ENCODE data around the gene LIN28A. TPM values are rescaled to one million over a fixed set of nuclear protein-coding genes. Genes with fewer than 3 reads are reported as not detected.

LIN28A gene
- total RNA-seq, 1 experiment from 2014 or later: 0.15 TPM

DNA sequence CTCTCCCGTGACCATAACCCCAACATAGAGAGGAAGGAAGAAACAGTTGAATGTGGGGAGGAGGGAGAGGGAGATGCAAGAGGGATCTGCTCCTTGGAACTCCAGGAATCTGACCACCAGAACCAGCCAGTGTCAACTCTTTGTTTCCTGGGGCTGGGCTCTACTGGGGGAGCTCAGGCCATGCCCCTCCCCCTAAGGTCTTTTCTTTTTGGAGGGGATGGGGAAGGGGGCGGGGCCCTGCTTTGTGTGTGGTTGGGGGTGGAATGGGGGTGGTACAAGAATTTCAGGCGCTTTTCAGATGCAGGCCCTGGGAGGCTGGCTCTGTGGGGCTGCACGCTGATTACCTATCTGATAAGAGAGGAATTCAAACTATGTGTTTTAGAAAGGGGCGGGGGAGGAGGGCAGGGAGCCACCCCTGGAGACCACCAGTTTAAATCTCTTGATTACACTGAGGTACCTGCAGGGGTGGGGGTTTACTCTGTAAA, 8.3 kb downstream of the LIN28A start:
- H3K4me3 ChIP-seq (ENCODE audit: low read depth, low read length, poor library complexity, severe bottlenecking): no peak overlapping the region
- no peak for TF ChIP-seq CTCF (conservative IDR thresholded peaks at IDR 0.05; ENCODE audit: low read depth, low read length)
- no peak for TF ChIP-seq EZH2 (IDR thresholded peaks at IDR 0.05; ENCODE audit: borderline replicate concordance, low read depth, low read length, poor library complexity, severe bottlenecking)
- no peaks in the 10 kb centered on the region for H3K4me1 ChIP-seq (ENCODE audit: insufficient read depth, low read length, poor library complexity, severe bottlenecking)
- ChIA-PET POLR2A (ENCODE audit: low non-redundant PET) (no interaction called here), CTCF (interaction anchor here (0.7 kb wide), 1 partner anchor 295 kb away, joined by 5 read pairs; no protein-coding TSS in a partner anchor)
- no peaks in the 10 kb centered on the region for H3K9me3 ChIP-seq (ENCODE audit: low read depth, low read length, poor library complexity, severe bottlenecking)
- peaks cover 42% of the 10 kb centered on the region for H3K27me3 ChIP-seq (replicated peaks; ENCODE audit: insufficient read depth, low read depth, low read length, poor library complexity)
- no peak for DNase-seq (ENCODE audit: low spot score)
- H3K27ac ChIP-seq (ENCODE audit: low read depth, low read length, poor library complexity, severe bottlenecking): no peak overlapping the region
- no TSS peak for BruUV-seq (replicated peaks)
- intact Hi-C loops (cut with micrococcal nuclease; ENCODE audit: unreplicated experiment): loop anchor here (5.0 kb wide), 1 partner anchor 132 kb away; no protein-coding TSS in a partner anchor
- H3K36me3 ChIP-seq (ENCODE audit: insufficient read depth, low read length, poor library complexity, severe bottlenecking): no peaks in the 10 kb centered on the region

- no peak overlapping the region for H3K27ac ChIP-seq (ENCODE audit: low read depth, low read length, poor library complexity, severe bottlenecking)
- H3K36me3 ChIP-seq (ENCODE audit: insufficient read depth, low read length, poor library complexity, severe bottlenecking): no peaks in the 10 kb centered on the region
- ChIA-PET CTCF (interaction anchor here (1.0 kb wide), 1 partner anchor 8 kb away, joined by 8 read pairs; the partner anchor contains the start of gene LIN28A), POLR2A (ENCODE audit: low non-redundant PET) (no interaction called here)
- no peak overlapping the region for H3K4me3 ChIP-seq (ENCODE audit: low read depth, low read length, poor library complexity, severe bottlenecking)
- H3K9me3 ChIP-seq (ENCODE audit: low read depth, low read length, poor library complexity, severe bottlenecking): no peaks in the 10 kb centered on the region
- intact Hi-C loops (cut with micrococcal nuclease; ENCODE audit: unreplicated experiment): loop anchor here (5.0 kb wide), 1 partner anchor 132 kb away; no protein-coding TSS in a partner anchor
- DNase-seq (ENCODE audit: low spot score): no peak
- H3K27me3 ChIP-seq (replicated peaks; ENCODE audit: insufficient read depth, low read depth, low read length, poor library complexity): peaks cover 36% of the 10 kb centered on the region
- H3K4me1 ChIP-seq (ENCODE audit: insufficient read depth, low read length, poor library complexity, severe bottlenecking): no peaks in the 10 kb centered on the region
- no TSS peak for BruUV-seq (replicated peaks)
- no peak for TF ChIP-seq EZH2 (IDR thresholded peaks at IDR 0.05; ENCODE audit: borderline replicate concordance, low read depth, low read length, poor library complexity, severe bottlenecking)
- no peak for TF ChIP-seq CTCF (conservative IDR thresholded peaks at IDR 0.05; ENCODE audit: low read depth, low read length)
Measured at GRCh38 chr1:26419494-26419893, 8.9 kb downstream of the LIN28A start.

- no peak overlapping the region for H3K4me3 ChIP-seq (ENCODE audit: low read depth, low read length, poor library complexity, severe bottlenecking)
- no peak overlapping the region for H3K27ac ChIP-seq (ENCODE audit: low read depth, low read length, poor library complexity, severe bottlenecking)
- intact Hi-C loops (cut with micrococcal nuclease; ENCODE audit: unreplicated experiment): no loop called here
- no peak for DNase-seq (ENCODE audit: low spot score)
- CTCF ChIA-PET: interaction anchor here (1.3 kb wide), 1 partner anchor 13 kb away, joined by 4 read pairs; no protein-coding TSS in a partner anchor
- no TSS peak for BruUV-seq (replicated peaks)
- no peaks in the 10 kb centered on the region for H3K27me3 ChIP-seq (replicated peaks; ENCODE audit: insufficient read depth, low read depth, low read length, poor library complexity)
- no peaks in the 10 kb centered on the region for H3K9me3 ChIP-seq (ENCODE audit: low read depth, low read length, poor library complexity, severe bottlenecking)
- peaks cover 10% of the 10 kb centered on the region for H3K36me3 ChIP-seq (ENCODE audit: insufficient read depth, low read length, poor library complexity, severe bottlenecking)
- H3K4me1 ChIP-seq (ENCODE audit: insufficient read depth, low read length, poor library complexity, severe bottlenecking): peaks cover 12% of the 10 kb centered on the region
- POLR2A ChIA-PET (ENCODE audit: low non-redundant PET): no interaction called here
- TF ChIP-seq CTCF (conservative IDR thresholded peaks at IDR 0.05; ENCODE audit: low read depth, low read length) (no peak), EZH2 (IDR thresholded peaks at IDR 0.05; ENCODE audit: borderline replicate concordance, low read depth, low read length, poor library complexity, severe bottlenecking) (no peak)
Measured at GRCh38 chr1:26429721-26430120, 19.1 kb downstream of the LIN28A start.
